RWPE2 (cell line): ENCODE data around the gene SMPD2.

Experiments
- ATAC-seq: fragments of 200-7000 bp; cut with Tn5 transposase; 3 replicates; pipeline ENCODE4 v1.9.1; 2021; ENCODE audit warnings: low read depth
- DNase-seq: peaks from one replicate; pipeline ENCODE4 v3.0.0-alpha.2; 2020; ENCODE audit warnings: low spot score
- H3K27ac ChIP-seq: fragments of 450-650 bp; 2 replicates; pipeline ENCODE4 v1.5.1; 2017; ENCODE audit warnings: mild to moderate bottlenecking; ENCODE audit not compliant: poor library complexity, severe bottlenecking
- H3K27me3 ChIP-seq: fragments of 250-450 bp; sonication (Bioruptor Pico); 2 replicates; pipeline ENCODE4 v1.5.1; 2021; ENCODE audit warnings: mild to moderate bottlenecking, moderate library complexity; ENCODE audit not compliant: insufficient read depth, poor library complexity, severe bottlenecking
- H3K36me3 ChIP-seq: fragments of 250-450 bp; sonication (Bioruptor Pico); 2 replicates; pipeline ENCODE4 v1.5.1; 2020; ENCODE audit warnings: low read depth, mild to moderate bottlenecking, moderate library complexity
- H3K4me1 ChIP-seq: fragments of 250-450 bp; sonication (Bioruptor Pico); 2 replicates; pipeline ENCODE4 v1.5.1; 2021; ENCODE audit warnings: mild to moderate bottlenecking, moderate library complexity; ENCODE audit not compliant: insufficient read depth, poor library complexity, severe bottlenecking
- H3K4me3 ChIP-seq: fragments of 250-450 bp; sonication (Bioruptor Pico); 2 replicates; pipeline ENCODE4 v1.5.1; 2021; ENCODE audit warnings: mild to moderate bottlenecking, moderate library complexity; ENCODE audit not compliant: severe bottlenecking
- H3K9me3 ChIP-seq: fragments of 250-450 bp; sonication (Bioruptor Pico); 2 replicates; pipeline ENCODE4 v1.5.1; 2021; ENCODE audit warnings: mild to moderate bottlenecking, moderate library complexity; ENCODE audit not compliant: severe bottlenecking
- CTCF ChIP-seq: fragments of 450-650 bp; IDR thresholded peaks from one replicate; pipeline ENCODE4 v1.5.1; 2017; ENCODE audit warnings: mild to moderate bottlenecking, moderate library complexity; ENCODE audit not compliant: poor library complexity, severe bottlenecking

The SMPD2 gene

GRCh38 chr6:109477725-109478124 lies 37.2 kb downstream of the SMPD2 start:
- Histone ChIP-seq H3K36me3 (peaks cover 76% of the 10 kb centered on the region), H3K27me3 (no peaks in the 10 kb centered on the region), H3K4me3 (no peak overlapping the region), H3K27ac (no peak overlapping the region), H3K4me1 (peaks cover 22% of the 10 kb centered on the region), H3K9me3 (no peaks in the 10 kb centered on the region)
- DNase-seq (no peak), ATAC-seq (no peak)
- TF ChIP-seq CTCF, result no peak

DNA sequence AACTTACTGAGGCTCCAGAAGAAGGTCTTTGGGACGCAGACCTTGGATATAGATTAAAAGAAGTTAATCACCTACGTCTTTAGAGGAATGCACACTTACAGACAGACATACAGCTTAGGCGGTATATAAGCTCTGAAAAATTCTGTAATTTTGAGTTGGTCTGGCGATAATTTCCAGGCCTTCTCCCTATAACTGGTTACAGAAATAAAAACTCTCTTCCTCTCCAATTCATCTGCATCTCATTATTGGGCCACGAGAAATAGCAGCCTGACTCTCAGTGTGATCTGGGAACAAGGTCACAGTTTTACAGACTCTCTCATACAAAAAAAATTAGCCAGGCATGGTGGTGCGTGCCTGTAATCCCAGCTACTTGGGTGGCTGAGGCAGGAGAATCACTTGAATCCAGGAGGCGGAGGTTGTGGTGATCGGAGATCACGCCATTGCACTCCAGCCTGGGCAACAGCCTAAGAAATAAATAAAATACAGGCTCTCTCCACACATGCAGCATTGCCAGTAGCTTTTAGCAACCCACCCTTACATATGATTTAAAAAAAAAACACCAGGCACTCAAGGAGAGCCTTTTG lies 37.8 kb downstream of the SMPD2 start:
- H3K9me3 ChIP-seq, result no peaks in the 10 kb centered on the region
- no peaks in the 10 kb centered on the region for H3K27me3 ChIP-seq
- ATAC-seq, result no peak
- H3K4me3 ChIP-seq, result no peak overlapping the region
- DNase-seq, result no peak
- H3K27ac ChIP-seq, result no peak overlapping the region
- TF ChIP-seq CTCF, result no peak
- peaks cover 73% of the 10 kb centered on the region for H3K36me3 ChIP-seq
- peaks cover 22% of the 10 kb centered on the region for H3K4me1 ChIP-seq

DNA sequence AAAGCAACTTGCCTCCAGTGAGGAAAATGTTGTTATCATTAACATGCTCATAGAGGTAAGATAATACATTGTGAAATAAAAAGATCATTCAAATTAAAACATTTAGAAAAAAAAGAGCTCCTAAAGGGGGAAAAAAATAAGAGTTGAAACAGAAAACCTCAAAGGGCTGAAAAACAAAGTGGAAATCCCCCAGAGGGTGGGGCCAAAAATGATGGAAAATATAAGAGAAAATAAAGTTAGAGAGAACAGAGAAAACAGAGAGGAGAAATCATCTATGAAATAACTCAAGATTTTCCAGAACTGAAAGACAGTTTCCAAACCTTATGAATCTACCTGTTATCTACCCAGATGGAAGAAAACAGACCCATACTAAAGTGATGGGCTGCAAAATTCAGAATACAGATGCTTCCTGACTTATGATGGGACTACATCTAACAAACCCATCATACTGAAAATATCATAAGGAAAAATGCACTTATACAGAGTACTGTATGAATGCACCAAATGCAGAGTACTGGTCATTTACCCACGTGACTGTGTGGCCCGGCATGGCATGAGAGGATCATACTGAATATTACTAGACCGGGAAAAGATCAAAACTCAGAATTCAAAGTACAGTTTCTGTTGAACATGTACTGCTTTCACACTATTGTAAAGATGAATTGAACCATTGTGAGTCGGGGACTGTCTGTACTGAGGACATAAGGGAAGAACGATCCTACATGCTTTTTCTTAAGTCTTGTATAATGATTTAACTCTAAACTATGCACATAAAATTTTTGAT lies 38.5 kb downstream of the SMPD2 start:
- H3K36me3 ChIP-seq, result peaks cover 66% of the 10 kb centered on the region
- H3K27me3 ChIP-seq, result no peaks in the 10 kb centered on the region
- H3K4me3 ChIP-seq, result no peak overlapping the region
- no peaks in the 10 kb centered on the region for H3K9me3 ChIP-seq
- ATAC-seq, result no peak
- no peak overlapping the region for H3K27ac ChIP-seq
- H3K4me1 ChIP-seq, result peaks cover 22% of the 10 kb centered on the region
- DNase-seq, result no peak
- no peak for TF ChIP-seq CTCF

- H3K4me1 ChIP-seq, result peaks cover 25% of the 10 kb centered on the region
- TF ChIP-seq CTCF, result no peak
- DNase-seq (no peak), ATAC-seq (no peak)
- H3K4me3 ChIP-seq, result no peak overlapping the region
- no peak overlapping the region for H3K27ac ChIP-seq
- no peaks in the 10 kb centered on the region for H3K9me3 ChIP-seq
- H3K36me3 ChIP-seq, result peaks cover 46% of the 10 kb centered on the region
- no peaks in the 10 kb centered on the region for H3K27me3 ChIP-seq
Measured at GRCh38 chr6:109480993-109481480, 40.5 kb downstream of the SMPD2 start.
